Fibroblast of lung (primary cell): Measurements from ENCODE around the gene SHC4. TPM values are rescaled to one million over a fixed set of nuclear protein-coding genes. Genes with fewer than 3 reads are reported as not detected.

Experiments used
- DNase-seq, 2 donors: peaks; one replicate each; pipeline versions ENCODE4 v3.0.0 to v3.0.0-alpha.2; 2010; ENCODE audit warnings: low read depth in 2 of 2
- H2AFZ ChIP-seq: 2 replicates; pipeline ENCODE4 v1.5.1; 2012; ENCODE audit warnings: low read length, control low read depth, inconsistent platforms
- H3K27ac ChIP-seq: 2 replicates; pipeline ENCODE4 v1.5.1; 2011; ENCODE audit warnings: low read length, control low read depth; ENCODE audit not compliant: insufficient read depth
- H3K27me3 ChIP-seq: 2 replicates; pipeline ENCODE4 v1.5.1; 2011; ENCODE audit warnings: mild to moderate bottlenecking, low read length; ENCODE audit not compliant: control insufficient read depth, insufficient read depth
- H3K36me3 ChIP-seq: 2 replicates; pipeline ENCODE4 v1.5.1; 2011; ENCODE audit warnings: low read length; ENCODE audit not compliant: control insufficient read depth, insufficient read depth
- H3K4me1 ChIP-seq: 2 replicates; pipeline ENCODE4 v1.5.1; 2011; ENCODE audit warnings: low read length; ENCODE audit not compliant: control insufficient read depth, insufficient read depth; ENCODE audit errors: extremely low read depth
- H3K4me2 ChIP-seq: 2 replicates; pipeline ENCODE4 v1.5.1; 2011; ENCODE audit warnings: low read length, control low read depth; ENCODE audit not compliant: insufficient read depth; ENCODE audit errors: extremely low read depth
- H3K4me3 ChIP-seq, 4 experiments: fragments of 200-600 bp in 1 of 4; sonication (generic) in 1 of 4; replicated peaks in 1 of 4; 2 replicates each; pipeline ENCODE4 v1.5.1; 2011 to 2016; ENCODE audit warnings: low read length in 4 of 4, low read depth in 3 of 4, mild to moderate bottlenecking in 3 of 4, control low read depth in 2 of 4, inconsistent platforms in 1 of 4, mixed read lengths in 1 of 4; ENCODE audit not compliant: insufficient read depth in 1 of 4; ENCODE audit errors: control extremely low read depth in 1 of 4
- H3K79me2 ChIP-seq: 2 replicates; pipeline ENCODE4 v1.5.1; 2012; ENCODE audit warnings: mild to moderate bottlenecking, low read length, inconsistent platforms; ENCODE audit not compliant: control insufficient read depth, insufficient read depth
- H3K9ac ChIP-seq: 2 replicates; pipeline ENCODE4 v1.5.1; 2011; ENCODE audit warnings: mild to moderate bottlenecking, low read length, control low read depth; ENCODE audit not compliant: insufficient read depth
- H3K9me3 ChIP-seq: 2 replicates; pipeline ENCODE4 v1.5.1; 2012; ENCODE audit warnings: low read depth, low read length; ENCODE audit not compliant: control insufficient read depth, insufficient read depth
- H4K20me1 ChIP-seq: 2 replicates; pipeline ENCODE4 v1.5.1; 2011; ENCODE audit warnings: low read length; ENCODE audit not compliant: control insufficient read depth, insufficient read depth; ENCODE audit errors: extremely low read depth
- EZH2 ChIP-seq: IDR thresholded peaks from 2 replicates; pipeline ENCODE4 v1.5.1; 2012; ENCODE audit warnings: low read length, control low read depth, mild to moderate bottlenecking; ENCODE audit errors: missing control alignments
- polyA plus RNA-seq, 2 donors: library from polyadenylated mRNA; depleted of rRNA in 1 of 2; stranded (reverse) in 1 of 2; unstranded in 1 of 2; fragments of >200 nt; gene quantifications; 2 replicates each; pipeline ENCODE4 v1.2.1, GENCODE V29; 2011 to 2012; ENCODE audit warnings: missing spikeins in 1 of 2
- total RNA-seq: library from RNA; depleted of rRNA; stranded (reverse); fragments of >200 nt; gene quantifications from 2 replicates; pipeline ENCODE4 v1.2.1, GENCODE V29; 2014
- TF ChIP-seq, protein P1 (sequence below), 2 donors: IDR thresholded peaks in 1 of 2; conservative IDR thresholded peaks in 1 of 2; 1 replicate in 1 of 2; 2 replicates in 1 of 2; pipeline ENCODE4 v1.5.1; 2011 to 2012; ENCODE audit warnings: low read length in 2 of 2, control low read depth in 1 of 2, inconsistent platforms in 1 of 2, low read depth in 1 of 2, mild to moderate bottlenecking in 1 of 2

SHC4 gene
- total and polyA plus RNA-seq, 2 donors (not counting 1 experiment from before 2014, with no cell fraction given): 0.75 to 1.5 TPM

GRCh38 chr15:48803877-48804276 lies 159.8 kb downstream of the SHC4 start:
- DNase-seq: no peak
- H3K4me2 ChIP-seq: no peak overlapping the region
- no peak overlapping the region for H3K4me3 ChIP-seq
- peaks cover 10% of the 10 kb centered on the region for H3K4me1 ChIP-seq
- peaks cover 26% of the 10 kb centered on the region for H3K79me2 ChIP-seq
- no peak overlapping the region for H3K9ac ChIP-seq
- no peak overlapping the region for H2AFZ ChIP-seq
- no peaks in the 10 kb centered on the region for H3K9me3 ChIP-seq
- no peaks in the 10 kb centered on the region for H4K20me1 ChIP-seq
- H3K27me3 ChIP-seq: no peaks in the 10 kb centered on the region
- no peaks in the 10 kb centered on the region for H3K36me3 ChIP-seq
- TF ChIP-seq, protein P1, sequence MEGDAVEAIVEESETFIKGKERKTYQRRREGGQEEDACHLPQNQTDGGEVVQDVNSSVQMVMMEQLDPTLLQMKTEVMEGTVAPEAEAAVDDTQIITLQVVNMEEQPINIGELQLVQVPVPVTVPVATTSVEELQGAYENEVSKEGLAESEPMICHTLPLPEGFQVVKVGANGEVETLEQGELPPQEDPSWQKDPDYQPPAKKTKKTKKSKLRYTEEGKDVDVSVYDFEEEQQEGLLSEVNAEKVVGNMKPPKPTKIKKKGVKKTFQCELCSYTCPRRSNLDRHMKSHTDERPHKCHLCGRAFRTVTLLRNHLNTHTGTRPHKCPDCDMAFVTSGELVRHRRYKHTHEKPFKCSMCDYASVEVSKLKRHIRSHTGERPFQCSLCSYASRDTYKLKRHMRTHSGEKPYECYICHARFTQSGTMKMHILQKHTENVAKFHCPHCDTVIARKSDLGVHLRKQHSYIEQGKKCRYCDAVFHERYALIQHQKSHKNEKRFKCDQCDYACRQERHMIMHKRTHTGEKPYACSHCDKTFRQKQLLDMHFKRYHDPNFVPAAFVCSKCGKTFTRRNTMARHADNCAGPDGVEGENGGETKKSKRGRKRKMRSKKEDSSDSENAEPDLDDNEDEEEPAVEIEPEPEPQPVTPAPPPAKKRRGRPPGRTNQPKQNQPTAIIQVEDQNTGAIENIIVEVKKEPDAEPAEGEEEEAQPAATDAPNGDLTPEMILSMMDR (conservative IDR thresholded peaks at IDR 0.05 in 1 of 2, IDR thresholded peaks at IDR 0.05 in 1 of 2; ENCODE audit: low read depth in 1 of 2, low read length in 2 of 2): no peak
- no peak for TF ChIP-seq EZH2
- no peak overlapping the region for H3K27ac ChIP-seq

- Histone ChIP-seq H3K27ac (peak overlapping the region; percentile 4), H3K9ac (no peak overlapping the region), H3K4me2 (no peak overlapping the region), H2AFZ (no peak overlapping the region), H3K27me3 (no peaks in the 10 kb centered on the region), H3K9me3 (no peaks in the 10 kb centered on the region), H3K4me1 (peaks cover 10% of the 10 kb centered on the region), H3K36me3 (no peaks in the 10 kb centered on the region), H3K4me3 (no peak overlapping the region), H4K20me1 (no peaks in the 10 kb centered on the region), H3K79me2 (peaks cover 25% of the 10 kb centered on the region)
- DNase-seq: peak; percentile 85 to 97
- TF ChIP-seq, protein P1 (conservative IDR thresholded peaks at IDR 0.05 in 1 of 2, IDR thresholded peaks at IDR 0.05 in 1 of 2; ENCODE audit: low read depth in 1 of 2, low read length in 2 of 2): no peak
- TF ChIP-seq EZH2: no peak
Measured at GRCh38 chr15:48802867-48803266, 160.9 kb downstream of the SHC4 start.

- TF ChIP-seq, protein P1 (conservative IDR thresholded peaks at IDR 0.05 in 1 of 2, IDR thresholded peaks at IDR 0.05 in 1 of 2; ENCODE audit: low read depth in 1 of 2, low read length in 2 of 2): no peak
- no peak for TF ChIP-seq EZH2
- no peaks in the 10 kb centered on the region for H3K27me3 ChIP-seq
- H2AFZ ChIP-seq: no peak overlapping the region
- H3K27ac ChIP-seq: no peak overlapping the region
- peaks cover 10% of the 10 kb centered on the region for H3K4me1 ChIP-seq
- no peak overlapping the region for H3K4me2 ChIP-seq
- no peaks in the 10 kb centered on the region for H4K20me1 ChIP-seq
- H3K9ac ChIP-seq: no peak overlapping the region
- DNase-seq: no peak
- no peaks in the 10 kb centered on the region for H3K36me3 ChIP-seq
- no peaks in the 10 kb centered on the region for H3K9me3 ChIP-seq
- peaks cover 27% of the 10 kb centered on the region for H3K79me2 ChIP-seq
- no peak overlapping the region for H3K4me3 ChIP-seq
Measured at GRCh38 chr15:48802257-48802656, 161.5 kb downstream of the SHC4 start.
